A172 (cell line): Measurements from ENCODE around the gene ATG10. TPM values are rescaled to one million over a fixed set of nuclear protein-coding genes. Genes with fewer than 3 reads are reported as not detected.

Source experiments
- DNase-seq: peaks from one replicate; pipeline ENCODE4 v3.0.0-alpha.2; 2015; ENCODE audit warnings: low spot score
- total RNA-seq: library from RNA; depleted of rRNA; stranded (reverse); fragments of >200 nt; shearing (Covaris generic); gene quantifications from 2 replicates; pipeline ENCODE4 v1.2.3, GENCODE V29; 2014

ATG10 gene
- total RNA-seq, 1 experiment from 2014 or later, result 11.5 TPM

- DNase-seq, result peak; percentile 28
These were observed 193.3 kb downstream of the ATG10 start for GRCh38 chr5:82164977-82165713.

- DNase-seq, result peak; percentile 84
These were observed 194.1 kb downstream of the ATG10 start for GRCh38 chr5:82165740-82166530.

GRCh38 chr5:82167372-82167935 is 195.6 kb downstream of the ATG10 start:
- no peak for DNase-seq

- DNase-seq, result peak; percentile 20
These were observed 196.5 kb downstream of the ATG10 start for GRCh38 chr5:82168294-82168693.

- no peak for DNase-seq
These were observed 198.1 kb downstream of the ATG10 start for GRCh38 chr5:82169892-82170291.

- DNase-seq, result peak; percentile 68
These were observed 202.5 kb downstream of the ATG10 start for GRCh38 chr5:82174128-82174918.

DNA sequence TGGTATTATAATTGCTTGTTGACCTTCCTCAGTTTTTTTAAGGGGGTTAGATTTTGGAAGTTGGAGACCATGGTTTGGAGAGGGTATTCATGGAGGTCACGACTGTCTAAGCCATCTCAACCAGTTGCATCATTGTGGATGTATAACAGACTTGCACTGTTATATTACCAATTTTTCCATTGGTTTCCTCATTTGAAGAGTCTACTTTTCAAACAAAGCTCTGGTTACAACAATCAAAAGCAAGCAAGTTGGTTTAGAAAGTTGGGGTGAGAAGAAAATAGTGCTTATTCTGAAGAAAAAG is 203.0 kb downstream of the ATG10 start:
- no peak for DNase-seq

GRCh38 chr5:82176115-82176814 is 204.4 kb downstream of the ATG10 start:
- DNase-seq, result no peak

- no peak for DNase-seq
These were observed 206.6 kb downstream of the ATG10 start for GRCh38 chr5:82178378-82178777.

DNA sequence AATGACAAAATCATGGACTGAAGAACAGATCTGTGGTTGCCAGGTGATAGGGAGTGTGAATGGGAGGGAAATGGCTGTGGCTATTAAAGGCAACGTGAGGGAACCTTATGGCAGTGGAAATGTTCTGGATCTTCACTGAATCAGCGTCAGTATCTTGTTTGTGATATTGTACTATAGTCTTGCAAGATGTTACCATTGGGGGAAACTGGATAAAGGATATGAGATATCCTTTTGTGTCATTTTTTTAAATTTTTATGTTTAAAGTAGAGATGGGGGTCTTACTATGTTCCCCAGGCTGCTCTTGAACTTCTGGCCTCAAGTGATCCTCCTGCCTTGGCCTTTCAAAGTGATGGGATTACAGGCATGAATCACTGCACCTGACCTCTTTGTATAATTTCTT is 210.8 kb downstream of the ATG10 start:
- no peak for DNase-seq

DNA sequence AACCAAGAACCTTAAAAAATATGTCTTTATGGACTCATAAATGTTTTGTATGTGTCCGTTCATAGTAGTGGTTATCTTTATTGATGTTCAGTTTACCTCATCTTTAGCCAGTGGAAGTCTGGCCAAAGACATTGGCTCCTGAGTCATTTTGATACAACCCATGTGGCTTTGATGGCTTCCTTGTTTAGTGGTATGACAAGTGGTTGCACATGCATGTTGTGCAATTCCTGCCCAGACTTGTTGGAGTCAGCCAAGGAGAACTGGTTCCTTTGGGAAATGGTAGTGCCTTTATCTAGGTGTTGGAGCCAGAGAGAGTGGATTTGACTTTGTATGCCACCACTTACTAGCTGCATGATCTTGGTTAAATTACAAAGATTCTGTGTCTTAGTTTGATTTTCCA is 212.0 kb downstream of the ATG10 start:
- no peak for DNase-seq

DNA sequence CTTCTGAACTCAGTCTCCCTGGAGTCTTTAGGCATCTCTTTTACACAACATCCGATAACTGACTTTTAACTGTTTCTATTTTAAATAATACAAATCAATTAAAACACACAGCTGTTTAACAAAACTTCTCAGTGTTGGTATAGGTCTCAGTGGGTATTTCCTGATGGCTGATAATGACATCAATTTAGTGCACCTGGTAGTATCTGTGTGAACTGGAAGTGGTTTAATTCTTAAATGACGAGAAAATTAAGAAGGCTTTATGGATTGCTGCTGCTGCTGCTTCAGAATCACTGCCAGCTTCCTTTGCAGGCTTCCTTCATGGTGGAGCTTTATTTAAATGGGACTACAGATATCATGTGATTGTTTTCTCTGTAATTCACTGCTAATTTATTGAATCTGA is 214.0 kb downstream of the ATG10 start:
- no peak for DNase-seq

DNA sequence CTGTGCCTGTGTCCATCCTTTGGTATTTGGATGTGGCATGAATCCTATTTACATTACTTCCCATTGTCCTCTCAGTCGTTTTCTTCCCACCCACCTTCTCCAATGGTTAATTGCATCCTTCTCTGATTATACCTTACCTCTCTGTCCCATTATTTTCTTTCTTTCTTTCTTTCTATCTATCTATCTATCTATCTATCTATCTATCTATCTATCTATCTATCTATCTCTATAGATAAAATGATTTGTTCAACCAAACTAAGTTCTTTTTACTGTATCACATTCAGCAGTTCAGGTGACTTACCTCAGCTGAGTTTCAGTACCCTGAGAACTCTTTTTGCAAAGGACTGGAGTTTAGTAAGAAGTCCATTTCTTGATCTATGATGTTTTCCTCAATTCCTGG is 225.7 kb downstream of the ATG10 start:
- DNase-seq, result no peak

GRCh38 chr5:82204567-82204966 is 232.7 kb downstream of the ATG10 start:
- DNase-seq, result no peak

DNA sequence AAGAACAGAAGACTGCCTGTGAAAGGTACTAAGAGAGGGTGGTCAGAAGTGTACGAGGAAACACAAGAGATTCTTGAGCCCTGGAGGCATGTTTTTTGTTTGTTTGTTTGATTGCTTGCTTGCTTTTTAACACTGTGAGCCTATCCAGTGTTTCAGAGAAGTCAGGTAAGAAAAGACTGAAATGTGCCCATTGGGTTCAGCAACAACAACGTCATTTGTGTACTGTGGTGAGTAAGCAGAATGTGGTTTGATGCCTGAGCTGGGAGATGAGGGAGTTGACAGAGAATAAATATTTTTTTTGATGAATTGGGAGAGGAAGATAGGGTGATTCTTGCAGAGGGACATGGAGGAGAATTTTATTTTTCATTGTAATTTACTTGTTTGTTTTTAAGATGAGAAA is 233.2 kb downstream of the ATG10 start:
- DNase-seq, result peak; percentile 4

DNA sequence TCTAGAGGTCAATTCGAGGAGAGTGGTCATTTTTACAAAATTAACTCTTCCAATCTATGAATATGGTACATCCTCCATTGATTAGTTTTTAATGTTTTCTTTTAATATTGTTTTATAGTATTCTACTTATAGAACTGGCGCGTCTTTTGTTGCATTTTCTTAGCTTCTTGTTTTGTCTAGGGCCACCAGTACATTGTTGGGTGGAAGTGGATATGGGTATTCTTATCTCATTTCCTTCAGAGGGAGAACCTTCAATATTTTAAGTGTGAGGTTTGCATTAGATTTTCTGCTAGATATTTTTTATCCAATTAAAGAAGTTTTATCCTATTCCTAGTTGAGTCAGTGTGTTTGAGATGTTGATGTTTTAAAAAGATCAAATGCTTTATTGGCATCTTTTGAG is 236.5 kb downstream of the ATG10 start:
- DNase-seq, result no peak

DNA sequence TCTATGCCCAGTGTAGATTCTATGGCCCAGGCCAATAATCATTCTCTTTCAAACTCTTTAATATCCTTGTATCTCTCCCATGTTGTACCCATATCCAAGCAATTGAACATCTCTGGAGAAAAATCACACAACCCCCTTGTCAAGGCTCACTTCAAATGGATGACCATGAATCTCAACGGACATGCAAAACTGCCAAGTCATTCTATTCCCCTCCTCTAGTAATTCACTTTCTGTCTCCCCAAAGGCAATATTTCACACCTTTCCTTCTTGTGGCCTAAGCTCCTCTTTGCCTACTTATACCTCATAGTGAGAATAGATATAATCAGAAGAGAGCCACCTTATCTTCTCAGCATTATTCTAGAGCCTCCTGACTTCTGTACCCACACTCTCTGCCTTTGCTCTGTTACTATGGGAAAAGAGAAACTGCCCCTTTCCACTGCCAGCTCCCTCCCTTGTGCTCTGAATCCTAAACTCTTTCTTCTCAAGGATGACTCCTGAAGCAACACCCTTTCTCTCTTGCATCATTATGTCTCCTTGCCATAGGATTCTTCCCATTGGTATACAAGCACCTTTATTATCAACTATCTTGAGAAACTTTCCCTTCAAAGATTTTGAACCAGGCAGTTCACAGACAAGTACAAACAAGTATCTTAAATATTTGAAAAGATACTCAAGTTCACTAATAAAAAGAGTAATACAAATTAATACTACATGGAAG is 240.2 kb downstream of the ATG10 start:
- DNase-seq, result no peak

DNA sequence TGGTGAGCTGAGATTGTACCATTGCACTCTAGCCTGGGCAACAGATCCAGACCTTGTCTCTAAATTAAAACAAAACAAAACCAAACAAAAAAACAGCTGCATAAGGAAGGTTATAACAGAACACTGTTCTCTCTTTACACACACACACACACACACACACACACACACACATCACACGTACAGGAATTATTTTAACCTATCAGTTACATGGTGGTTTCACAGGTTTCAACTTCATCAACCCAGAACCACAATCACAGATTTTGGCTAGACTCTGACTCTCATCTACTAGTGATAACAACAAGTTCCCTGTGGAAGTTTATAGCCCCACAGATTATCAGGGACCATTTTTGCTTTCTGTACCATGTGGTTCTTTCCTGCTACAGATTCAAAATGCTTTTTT is 246.1 kb downstream of the ATG10 start:
- no peak for DNase-seq

- DNase-seq, result no peak
These were observed 246.7 kb downstream of the ATG10 start for GRCh38 chr5:82218374-82219156.

DNA sequence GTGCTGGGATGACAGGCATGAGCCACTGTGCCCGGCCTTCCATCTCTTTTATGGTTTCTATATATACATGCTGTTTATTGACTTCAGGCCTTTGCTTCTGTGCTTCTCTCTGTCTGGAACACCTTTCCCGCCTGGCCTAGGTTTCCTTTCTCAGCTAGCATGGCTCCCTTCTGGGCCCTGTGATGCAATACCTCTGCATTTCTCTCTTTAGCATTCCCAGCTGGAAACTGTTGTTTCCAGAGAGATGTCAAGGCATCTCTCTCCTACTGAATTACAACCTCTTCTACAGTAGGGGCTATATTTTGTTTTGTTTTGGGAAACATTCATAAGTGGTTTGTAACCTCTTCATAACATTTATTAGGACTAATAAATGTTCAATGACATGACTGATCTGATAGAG is 249.2 kb downstream of the ATG10 start:
- DNase-seq, result no peak
